Ectodermal cell (in vitro differentiated cells): ENCODE measurements around the gene BTBD19. TPM values are rescaled to one million over a fixed set of nuclear protein-coding genes. Genes with fewer than 3 reads are reported as not detected.
"Not testable (repeated sequence)": the region's sequence is repeated elsewhere in the genome, so short reads cannot be mapped to it uniquely, and the experiment has no call there.

Experiments used
- H3K27ac ChIP-seq: 2 replicates; pipeline ENCODE4 v1.7.0; 2013; ENCODE audit warnings: mild to moderate bottlenecking, low read depth, low read length; ENCODE audit not compliant: insufficient read depth, poor library complexity, severe bottlenecking
- H3K27me3 ChIP-seq: 2 replicates; pipeline ENCODE4 v1.7.0; 2013; ENCODE audit warnings: mild to moderate bottlenecking, low read length; ENCODE audit not compliant: insufficient read depth, control insufficient read depth, poor library complexity, severe bottlenecking
- H3K36me3 ChIP-seq: one replicate; pipeline ENCODE4 v1.7.0; 2013; ENCODE audit warnings: low read length; ENCODE audit not compliant: control insufficient read depth, insufficient read depth
- H3K4me1 ChIP-seq: one replicate; pipeline ENCODE4 v1.7.0; 2013; ENCODE audit warnings: low read length; ENCODE audit not compliant: control insufficient read depth, insufficient read depth
- H3K4me3 ChIP-seq: 2 replicates; pipeline ENCODE4 v1.7.0; 2013; ENCODE audit warnings: low read depth, low read length, control low read depth; ENCODE audit not compliant: insufficient read depth
- H3K9me3 ChIP-seq: 2 replicates; pipeline ENCODE4 v1.7.0; 2013; ENCODE audit warnings: mild to moderate bottlenecking, low read length, moderate library complexity; ENCODE audit not compliant: control insufficient read depth
- WGBS, 2 experiments: methylation state at CpG; one replicate each; pipeline ENCODE4 v1.1.7; 2013; ENCODE audit warnings: missing lambda C conversion rate in 2 of 2; 5-methylcytosine and 5-hydroxymethylcytosine counted together
- polyA plus RNA-seq, 4 experiments: library from polyadenylated mRNA; stranded (reverse); fragments of 50-300 nt; gene quantifications; one replicate each; pipeline ENCODE4 v1.2.3, GENCODE V29; 2013

The BTBD19 gene, protein sequence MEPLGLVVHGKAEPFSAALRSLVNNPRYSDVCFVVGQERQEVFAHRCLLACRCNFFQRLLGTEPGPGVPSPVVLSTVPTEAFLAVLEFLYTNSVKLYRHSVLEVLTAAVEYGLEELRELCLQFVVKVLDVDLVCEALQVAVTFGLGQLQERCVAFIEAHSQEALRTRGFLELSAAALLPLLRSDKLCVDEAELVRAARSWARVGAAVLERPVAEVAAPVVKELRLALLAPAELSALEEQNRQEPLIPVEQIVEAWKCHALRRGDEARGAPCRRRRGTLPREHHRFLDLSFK
- polyA plus RNA-seq (2013, experiment 1 of 4): 4.7 TPM
- polyA plus RNA-seq (2013, experiment 2 of 4): 3.4 TPM
- 2.0 TPM for polyA plus RNA-seq (2013, experiment 3 of 4)
- 2.2 TPM for polyA plus RNA-seq (2013, experiment 4 of 4)

- Histone ChIP-seq H3K27ac (peak within 1 kb of the TSS; percentile 99), H3K36me3 (peaks cover 14% of the 10 kb centered on the region), H3K9me3 (no peaks in the 10 kb centered on the region), H3K4me3 (peak within 1 kb of the TSS; percentile 11), H3K4me1 (peaks cover 45% of the 10 kb centered on the region), H3K27me3 (no peaks in the 10 kb centered on the region)
- WGBS, 2 experiments: 33 to 34% methylated on average over 23 of the region's 23 CpGs
Measured at GRCh38 chr1:44808063-44808937, at the start of gene BTBD19. BTBD19 (plus strand) TSS chr1:44808523; CDS start chr1:44808821, 298 bp downstream.

DNA sequence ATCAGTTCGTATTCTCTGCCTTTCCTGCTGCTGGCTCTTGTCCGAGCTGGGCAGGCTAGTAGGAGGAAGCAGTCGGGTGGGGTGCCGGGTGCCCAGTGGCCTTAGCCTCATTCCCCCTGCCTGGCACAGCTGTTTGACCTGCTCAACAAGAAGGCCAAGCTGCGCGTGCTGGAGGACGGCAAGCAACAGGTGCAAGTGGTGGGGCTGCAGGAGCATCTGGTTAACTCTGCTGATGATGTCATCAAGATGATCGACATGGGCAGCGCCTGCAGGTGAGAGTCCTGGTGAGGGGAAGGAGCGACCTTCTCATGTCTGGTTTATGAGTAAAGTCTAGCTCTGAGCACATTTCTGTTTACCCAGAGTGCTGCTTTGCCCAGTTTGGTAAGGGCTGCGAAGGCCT lies 49.2 kb upstream of the BTBD19 start:
- Histone ChIP-seq H3K27me3 (no peaks in the 10 kb centered on the region), H3K9me3 (no peaks in the 10 kb centered on the region), H3K4me3 (no peak overlapping the region), H3K4me1 (no peaks in the 10 kb centered on the region), H3K36me3 (peaks cover 73% of the 10 kb centered on the region), H3K27ac (no peak overlapping the region)
- WGBS, 2 experiments: 87 to 88% methylated on average over 11 of the region's 11 CpGs

DNA sequence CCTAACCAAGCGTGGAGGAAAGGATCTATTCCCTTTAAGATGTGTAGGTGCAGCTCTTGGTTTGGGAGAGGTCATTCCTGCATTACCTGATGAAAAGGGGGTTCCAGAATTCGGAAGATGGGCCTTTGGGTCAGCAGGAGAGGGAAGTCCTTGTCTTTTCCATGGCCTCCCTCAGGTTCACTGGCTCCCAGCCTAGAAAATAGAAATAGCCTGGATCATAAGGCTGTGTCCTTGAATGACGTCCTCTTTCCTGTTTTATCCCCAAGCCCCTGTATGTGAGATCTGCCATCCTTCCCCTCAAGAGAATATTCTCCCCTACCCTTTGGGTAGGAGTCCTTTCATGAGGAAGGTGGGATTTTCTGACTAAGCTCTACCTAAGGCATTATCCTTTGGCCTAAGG lies 47.4 kb upstream of the BTBD19 start:
- 95 to 96% methylated on average over 3 of the region's 3 CpGs for WGBS, 2 experiments
- H3K27ac ChIP-seq: no peak overlapping the region
- peaks cover 55% of the 10 kb centered on the region for H3K36me3 ChIP-seq
- H3K27me3 ChIP-seq: no peaks in the 10 kb centered on the region
- H3K4me1 ChIP-seq: no peaks in the 10 kb centered on the region
- no peak overlapping the region for H3K4me3 ChIP-seq
- H3K9me3 ChIP-seq: no peaks in the 10 kb centered on the region

DNA sequence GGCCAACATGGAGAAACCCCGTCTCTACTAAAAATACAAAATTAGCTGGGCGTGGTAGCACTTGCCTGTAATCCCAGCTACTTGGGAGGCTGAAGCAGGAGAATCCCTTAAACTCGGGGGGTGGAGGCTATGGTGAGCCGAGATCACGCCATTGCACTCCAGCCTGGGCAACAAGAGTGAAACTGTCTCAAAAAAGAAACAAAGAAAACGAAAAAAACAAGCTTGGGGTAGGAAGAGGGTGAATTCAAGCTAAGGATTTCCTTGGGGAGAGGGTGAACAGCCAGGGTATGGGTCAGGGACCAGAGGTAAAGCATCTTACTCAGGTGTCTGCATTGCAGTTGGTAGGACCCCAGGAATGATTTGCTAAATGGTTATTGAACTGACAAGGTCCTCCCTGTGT lies 41.9 kb upstream of the BTBD19 start:
- peaks cover 33% of the 10 kb centered on the region for H3K36me3 ChIP-seq
- H3K4me1 ChIP-seq, H3K27ac ChIP-seq, H3K4me3 ChIP-seq, H3K27me3 ChIP-seq, H3K9me3 ChIP-seq: not testable (repeated sequence)
- 88 to 96% methylated on average over 6 of the region's 6 CpGs for WGBS, 2 experiments

GRCh38 chr1:44775078-44775929 lies 33.0 kb upstream of the BTBD19 start, which contains the start of gene RPS8:
RPS8 (plus strand) TSS chr1:44775540; CDS start chr1:44775597, 57 bp downstream.
- peak within 1 kb of the TSS; percentile 99 for H3K4me3 ChIP-seq
- 0 to 1% methylated on average over 65 of the region's 65 CpGs for WGBS, 2 experiments
- H3K36me3 ChIP-seq: peaks cover 15% of the 10 kb centered on the region
- peaks cover 4% of the 10 kb centered on the region for H3K4me1 ChIP-seq
- H3K27me3 ChIP-seq: no peaks in the 10 kb centered on the region
- no peaks in the 10 kb centered on the region for H3K9me3 ChIP-seq
- peak within 1 kb of the TSS; percentile 88 for H3K27ac ChIP-seq

DNA sequence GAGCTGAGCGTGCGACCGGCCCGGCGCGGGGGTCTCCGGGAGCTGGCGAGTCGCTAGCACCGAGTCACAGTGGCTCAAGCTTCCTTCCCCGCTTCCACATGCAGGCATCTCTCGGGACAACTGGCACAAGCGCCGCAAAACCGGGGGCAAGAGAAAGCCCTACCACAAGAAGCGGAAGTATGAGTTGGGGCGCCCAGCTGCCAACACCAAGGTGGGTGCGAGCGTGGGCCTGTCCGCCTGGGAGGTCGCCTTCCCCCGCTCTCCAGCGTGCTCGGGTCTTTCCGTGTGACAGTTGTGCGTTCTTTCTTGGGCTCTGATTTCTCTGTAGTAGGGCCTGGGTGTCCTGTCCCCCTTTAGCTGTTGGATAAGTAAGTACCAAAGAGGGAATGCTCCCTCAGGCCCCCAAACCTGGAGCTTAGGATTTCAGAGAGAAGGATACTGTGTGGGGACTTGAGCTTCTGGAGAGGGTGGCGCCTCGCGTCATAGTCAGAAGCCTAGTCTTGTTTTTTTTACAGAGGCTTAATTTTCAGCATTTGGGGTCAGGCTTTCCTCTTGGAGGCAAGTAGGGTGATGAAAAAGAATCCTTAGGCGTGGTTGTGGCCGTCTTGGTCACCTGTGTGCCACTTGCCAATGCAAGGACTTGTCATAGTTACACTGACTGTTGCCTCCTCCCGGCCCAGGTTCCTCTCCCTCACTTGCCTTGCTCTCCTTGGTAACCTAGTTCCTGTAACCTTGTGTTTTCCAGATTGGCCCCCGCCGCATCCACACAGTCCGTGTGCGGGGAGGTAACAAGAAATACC lies 32.2 kb upstream of the BTBD19 start:
- H3K36me3 ChIP-seq: peaks cover 15% of the 10 kb centered on the region
- peak overlapping the region; percentile 99 for H3K4me3 ChIP-seq
- WGBS, 2 experiments: 4 to 5% methylated on average over 36 of the region's 36 CpGs
- no peaks in the 10 kb centered on the region for H3K9me3 ChIP-seq
- no peaks in the 10 kb centered on the region for H3K27me3 ChIP-seq
- H3K4me1 ChIP-seq: peaks cover 4% of the 10 kb centered on the region
- peak overlapping the region; percentile 88 for H3K27ac ChIP-seq

DNA sequence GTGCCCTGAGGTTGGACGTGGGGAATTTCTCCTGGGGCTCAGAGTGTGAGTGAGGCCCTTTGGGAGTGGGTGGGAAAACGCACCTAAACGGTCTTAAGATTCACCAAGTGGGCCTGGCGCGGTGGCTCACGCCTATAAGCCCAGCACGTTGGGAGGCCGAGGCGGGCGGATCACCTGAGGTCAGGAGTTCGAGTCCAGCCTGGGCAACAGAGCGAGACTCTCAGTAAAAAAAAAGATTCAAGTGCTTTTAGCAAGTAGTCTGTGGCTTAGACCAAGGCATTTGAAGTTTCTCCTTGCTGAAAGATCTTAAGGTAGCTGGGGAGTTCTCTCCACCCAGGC lies 31.6 kb upstream of the BTBD19 start:
- H3K36me3 ChIP-seq: peaks cover 15% of the 10 kb centered on the region
- H3K4me3 ChIP-seq: peak overlapping the region; percentile 99
- peaks cover 4% of the 10 kb centered on the region for H3K4me1 ChIP-seq
- H3K27me3 ChIP-seq: no peaks in the 10 kb centered on the region
- WGBS, 2 experiments: 50 to 53% methylated on average over 12 of the region's 12 CpGs
- H3K27ac ChIP-seq: no peak overlapping the region
- H3K9me3 ChIP-seq: no peaks in the 10 kb centered on the region

- Histone ChIP-seq H3K9me3 (no peaks in the 10 kb centered on the region), H3K27ac (no peak overlapping the region), H3K27me3 (no peaks in the 10 kb centered on the region), H3K36me3 (peaks cover 15% of the 10 kb centered on the region), H3K4me1 (peaks cover 4% of the 10 kb centered on the region), H3K4me3 (no peak overlapping the region)
- WGBS, 2 experiments: 95% methylated on average over 14 of the region's 14 CpGs
Measured at GRCh38 chr1:44777547-44777946, 30.8 kb upstream of the BTBD19 start.

DNA sequence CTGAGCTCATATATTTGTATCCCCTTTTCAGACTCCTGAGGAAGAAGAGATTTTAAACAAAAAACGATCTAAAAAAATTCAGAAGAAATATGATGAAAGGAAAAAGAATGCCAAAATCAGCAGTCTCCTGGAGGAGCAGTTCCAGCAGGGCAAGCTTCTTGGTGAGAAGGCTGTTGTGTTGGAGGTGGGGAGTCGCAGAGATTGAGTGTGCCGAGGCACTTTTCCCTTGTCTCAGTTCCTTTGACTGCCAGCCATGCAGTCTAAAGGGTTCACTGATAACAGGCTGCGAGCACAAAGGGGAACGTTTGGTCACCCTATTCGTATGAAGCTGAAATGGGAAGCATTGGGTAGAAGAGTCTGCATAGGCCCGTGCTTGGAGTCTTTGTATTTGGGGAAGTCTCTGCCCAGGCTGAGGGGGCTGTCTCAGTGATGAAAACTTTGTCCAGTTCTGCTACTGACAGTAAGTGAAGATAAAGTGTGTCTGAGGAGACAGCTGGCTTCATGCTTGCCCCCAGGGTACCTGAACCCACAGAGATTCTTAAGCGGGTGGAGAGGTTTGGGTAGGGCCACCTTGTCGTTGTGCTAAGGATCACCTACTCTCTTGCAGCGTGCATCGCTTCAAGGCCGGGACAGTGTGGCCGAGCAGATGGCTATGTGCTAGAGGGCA lies 30.2 kb upstream of the BTBD19 start:
- Histone ChIP-seq H3K27ac (no peak overlapping the region), H3K4me1 (peaks cover 4% of the 10 kb centered on the region), H3K27me3 (no peaks in the 10 kb centered on the region), H3K4me3 (no peak overlapping the region), H3K9me3 (no peaks in the 10 kb centered on the region), H3K36me3 (peaks cover 15% of the 10 kb centered on the region)
- 94% methylated on average over 13 of the region's 13 CpGs for WGBS, 2 experiments
